D721Med (cell line): ENCODE results near the gene STARD10.

Experiments used
- DNase-seq: peaks from one replicate; pipeline ENCODE4 v3.0.0; 2011; ENCODE audit warnings: low spot score; ENCODE audit not compliant: insufficient read length
- FAIRE-seq: peaks from 2 replicates; lab custom pipeline; 2011; peaks lifted over from hg19 to GRCh38; lab: Jason Lieb, UNC
- TF ChIP-seq, protein P1 (sequence below): IDR thresholded peaks from 2 replicates; pipeline ENCODE4 v1.5.1; 2012; ENCODE audit warnings: mild to moderate bottlenecking, control low read depth; ENCODE audit not compliant: insufficient read depth; ENCODE audit errors: missing control alignments

STARD10 gene

DNA sequence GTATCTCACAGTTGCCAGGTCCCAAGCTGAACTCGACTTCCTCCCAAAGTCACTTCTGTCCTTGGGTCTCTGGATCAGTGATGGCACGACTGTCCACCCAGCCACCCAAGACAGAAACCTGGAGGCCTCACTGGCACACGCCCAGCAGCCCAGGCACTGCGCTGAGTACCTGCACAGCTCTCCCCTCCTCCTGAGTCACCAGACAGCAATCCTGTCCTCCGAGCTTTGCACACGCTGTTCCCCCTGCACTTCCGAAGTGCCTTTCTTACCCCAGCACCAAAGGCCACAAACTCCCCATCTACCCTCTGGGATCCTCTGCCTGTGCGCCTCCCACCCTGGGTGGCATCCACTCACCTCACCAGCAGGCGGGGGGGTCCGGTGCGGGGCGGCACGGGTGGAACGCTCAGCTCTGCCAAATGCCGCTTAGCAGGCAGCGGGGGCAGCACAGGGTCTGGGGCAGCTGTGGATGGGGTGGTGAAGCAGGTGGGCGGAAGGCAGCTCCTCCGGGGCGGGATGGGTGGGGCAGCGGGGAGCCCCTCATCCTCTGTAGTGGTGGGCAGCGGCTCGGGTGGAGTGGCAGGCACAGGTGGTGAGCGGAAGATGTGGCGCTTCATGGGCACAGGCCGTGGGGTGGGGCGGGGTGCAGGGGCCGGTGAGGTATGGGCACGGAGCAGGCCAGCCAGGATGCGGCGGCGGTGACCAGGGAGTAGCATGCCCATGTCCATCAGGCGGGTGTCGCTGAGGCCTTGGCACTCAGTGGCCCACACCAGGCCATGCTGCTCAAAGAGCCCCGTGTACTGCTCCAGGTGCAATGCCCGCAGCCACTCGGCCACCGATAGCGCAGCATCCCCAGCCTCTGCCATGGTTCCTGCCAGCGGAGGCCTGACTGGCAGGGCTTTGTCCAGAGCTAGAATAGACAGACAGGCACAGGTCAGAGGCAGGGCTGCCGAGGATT is 67.3 kb downstream of the STARD10 start:
- DNase-seq (no peak), FAIRE-seq (no peak)
- TF ChIP-seq, protein P1, sequence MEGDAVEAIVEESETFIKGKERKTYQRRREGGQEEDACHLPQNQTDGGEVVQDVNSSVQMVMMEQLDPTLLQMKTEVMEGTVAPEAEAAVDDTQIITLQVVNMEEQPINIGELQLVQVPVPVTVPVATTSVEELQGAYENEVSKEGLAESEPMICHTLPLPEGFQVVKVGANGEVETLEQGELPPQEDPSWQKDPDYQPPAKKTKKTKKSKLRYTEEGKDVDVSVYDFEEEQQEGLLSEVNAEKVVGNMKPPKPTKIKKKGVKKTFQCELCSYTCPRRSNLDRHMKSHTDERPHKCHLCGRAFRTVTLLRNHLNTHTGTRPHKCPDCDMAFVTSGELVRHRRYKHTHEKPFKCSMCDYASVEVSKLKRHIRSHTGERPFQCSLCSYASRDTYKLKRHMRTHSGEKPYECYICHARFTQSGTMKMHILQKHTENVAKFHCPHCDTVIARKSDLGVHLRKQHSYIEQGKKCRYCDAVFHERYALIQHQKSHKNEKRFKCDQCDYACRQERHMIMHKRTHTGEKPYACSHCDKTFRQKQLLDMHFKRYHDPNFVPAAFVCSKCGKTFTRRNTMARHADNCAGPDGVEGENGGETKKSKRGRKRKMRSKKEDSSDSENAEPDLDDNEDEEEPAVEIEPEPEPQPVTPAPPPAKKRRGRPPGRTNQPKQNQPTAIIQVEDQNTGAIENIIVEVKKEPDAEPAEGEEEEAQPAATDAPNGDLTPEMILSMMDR, result no peak

DNA sequence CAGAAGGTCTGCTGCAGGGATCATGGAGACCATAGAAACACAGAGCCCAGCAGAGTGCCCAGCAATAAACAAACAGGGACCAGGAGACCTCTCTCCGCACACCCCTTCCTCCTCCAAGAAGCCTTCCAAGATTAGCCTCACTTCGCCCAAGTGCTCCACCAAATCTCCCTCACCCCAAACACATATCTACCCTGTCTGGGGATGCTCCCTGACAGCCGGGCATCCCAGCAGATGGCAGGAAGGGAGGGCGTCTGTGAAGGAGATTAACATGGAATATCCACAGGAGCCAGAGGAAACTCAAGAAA is 68.2 kb downstream of the STARD10 start:
- FAIRE-seq (no peak), DNase-seq (no peak)
- TF ChIP-seq, protein P1, result no peak

DNA sequence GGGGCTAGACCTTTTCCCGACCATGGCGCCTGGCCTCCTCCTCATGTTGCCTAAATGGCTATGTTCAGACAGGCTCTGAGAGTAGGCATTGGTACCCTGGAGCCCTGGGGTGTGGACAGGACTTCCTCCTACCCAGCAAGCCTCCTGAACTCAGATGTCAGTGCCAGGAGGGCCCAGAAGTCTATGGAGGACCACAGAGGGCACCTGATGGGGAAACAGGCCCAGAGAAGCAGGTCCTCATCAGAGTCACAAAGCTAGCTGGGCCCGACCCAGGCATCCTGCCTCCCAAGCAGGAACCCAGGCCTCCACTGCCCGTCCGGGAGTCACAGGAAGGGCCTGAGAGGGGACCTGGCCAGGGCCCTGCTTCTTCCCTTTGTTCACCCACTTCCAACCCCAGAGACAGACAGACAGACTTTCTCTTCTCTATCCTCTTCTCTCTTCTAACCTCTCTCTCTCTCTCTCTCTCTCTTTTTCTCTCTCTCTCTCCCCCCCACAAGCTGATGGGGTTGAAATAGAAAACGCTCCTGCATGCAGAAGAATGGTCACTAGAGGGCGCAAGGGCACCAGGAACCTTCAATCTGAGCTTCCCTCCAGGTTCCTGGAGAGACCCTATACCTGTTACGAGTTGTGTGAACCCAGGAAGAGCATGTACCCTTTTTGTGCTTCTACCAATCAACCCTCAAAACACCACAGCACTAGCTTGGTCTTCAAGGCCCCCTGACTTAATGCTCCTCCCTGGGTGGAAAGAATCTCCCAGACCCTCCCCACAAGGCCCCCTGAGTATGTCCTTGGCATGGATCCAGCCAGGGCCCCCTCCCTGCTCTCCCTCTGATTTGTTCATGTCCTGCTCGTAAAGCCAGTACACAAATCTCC is 68.8 kb downstream of the STARD10 start:
- DNase-seq (peak; percentile 88), FAIRE-seq (no peak)

DNA sequence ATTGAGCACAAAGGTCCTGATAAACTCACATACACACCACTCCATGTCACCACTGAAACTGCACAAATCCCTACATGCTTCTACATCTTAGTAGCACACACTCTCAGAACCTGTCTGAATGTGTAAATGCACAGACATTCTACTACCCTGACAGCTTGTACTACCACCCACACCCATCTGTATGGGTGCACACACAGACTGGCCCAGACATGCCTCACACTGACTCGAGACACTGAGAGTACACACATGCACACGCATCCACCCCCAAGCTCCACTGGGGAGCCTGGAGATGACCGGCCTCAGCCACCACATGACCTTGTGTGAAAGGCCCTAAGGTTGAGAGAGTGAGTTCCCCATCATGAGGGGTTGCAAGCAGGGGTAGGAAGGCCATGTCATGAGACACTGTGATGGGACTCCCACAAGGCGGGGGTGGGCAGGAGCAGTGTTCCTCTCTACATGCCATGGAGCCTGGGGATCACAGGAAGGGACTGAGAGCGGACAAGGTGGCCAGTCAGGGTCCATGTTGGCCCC is 69.8 kb downstream of the STARD10 start:
- FAIRE-seq (no peak), DNase-seq (no peak)
- TF ChIP-seq, protein P1, result no peak

More for the DNA sequence above, 68.8 kb downstream of the STARD10 start:
- TF ChIP-seq, protein P1, result peak; percentile 96

DNA sequence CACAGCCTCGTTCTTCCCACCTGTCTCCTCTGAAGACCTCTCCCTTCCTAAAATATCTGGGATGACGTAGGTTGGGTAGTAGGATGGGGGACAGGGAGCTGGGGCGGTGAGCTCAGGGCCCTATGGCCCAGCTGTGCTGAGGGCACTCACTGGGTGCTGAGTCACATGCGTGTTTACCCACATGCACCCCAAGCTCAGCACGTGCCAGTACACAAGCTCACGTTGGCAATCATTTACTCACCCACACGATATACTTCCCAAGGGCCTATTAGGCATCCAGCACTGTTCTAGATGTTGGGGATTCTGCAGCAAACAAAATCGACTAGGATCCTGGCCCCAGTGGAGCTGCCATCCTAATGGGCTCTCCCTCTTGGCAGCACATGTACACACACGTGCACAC is 70.3 kb downstream of the STARD10 start:
- DNase-seq (no peak), FAIRE-seq (no peak)
- TF ChIP-seq, protein P1, result no peak

DNA sequence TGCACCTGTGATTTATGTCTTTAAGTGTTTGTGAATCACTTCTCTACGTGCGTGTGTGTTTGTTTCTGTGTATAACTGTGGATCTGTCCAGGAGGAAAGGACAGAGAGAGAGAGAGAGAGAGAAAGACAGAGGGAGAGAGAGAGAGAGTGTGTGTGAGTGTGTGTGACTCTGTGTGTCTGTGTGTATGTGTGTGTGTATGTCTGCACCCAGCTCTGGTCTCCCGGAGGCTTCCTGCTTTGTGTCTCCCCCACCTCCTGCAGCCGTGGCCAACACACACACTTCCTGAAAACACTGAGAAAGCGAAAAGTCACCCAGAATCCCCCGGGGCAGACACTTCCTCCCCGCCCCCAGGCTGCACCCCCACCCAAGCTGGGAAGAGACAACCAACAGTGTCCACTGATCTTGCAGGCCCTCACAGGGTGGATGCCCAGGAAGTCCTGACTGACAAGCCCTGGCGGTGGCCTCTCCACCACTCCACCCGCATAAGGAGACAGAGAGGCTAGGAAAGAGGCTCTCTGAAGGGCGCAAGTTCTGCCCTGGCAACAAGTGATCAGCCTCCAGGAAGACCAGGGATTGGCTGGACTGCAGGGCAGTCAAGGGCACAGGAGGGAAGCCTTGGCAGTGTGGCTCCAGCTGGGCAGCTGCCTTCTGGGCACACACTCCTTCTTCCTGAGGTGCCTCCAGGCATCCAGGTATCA is 71.6 kb downstream of the STARD10 start:
- DNase-seq (peak; percentile 87), FAIRE-seq (no peak)
- TF ChIP-seq, protein P1, result no peak
